ENCODE data around the gene GDF9. TPM values are rescaled to one million over a fixed set of nuclear protein-coding genes. Genes with fewer than 3 reads are reported as not detected.

Gene GDF9, protein sequence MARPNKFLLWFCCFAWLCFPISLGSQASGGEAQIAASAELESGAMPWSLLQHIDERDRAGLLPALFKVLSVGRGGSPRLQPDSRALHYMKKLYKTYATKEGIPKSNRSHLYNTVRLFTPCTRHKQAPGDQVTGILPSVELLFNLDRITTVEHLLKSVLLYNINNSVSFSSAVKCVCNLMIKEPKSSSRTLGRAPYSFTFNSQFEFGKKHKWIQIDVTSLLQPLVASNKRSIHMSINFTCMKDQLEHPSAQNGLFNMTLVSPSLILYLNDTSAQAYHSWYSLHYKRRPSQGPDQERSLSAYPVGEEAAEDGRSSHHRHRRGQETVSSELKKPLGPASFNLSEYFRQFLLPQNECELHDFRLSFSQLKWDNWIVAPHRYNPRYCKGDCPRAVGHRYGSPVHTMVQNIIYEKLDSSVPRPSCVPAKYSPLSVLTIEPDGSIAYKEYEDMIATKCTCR
- total RNA-seq (under 1 TPM; 0.25 to 0.37 TPM), polyA plus RNA-seq (under 1 TPM; 0.14 to 0.28 TPM)
- long read RNA-seq, donor 1 = 0 reads
- long read RNA-seq, donor 2 = 0 reads
- long read RNA-seq, donor 3 = 0 reads
- long read RNA-seq, donor 4, partial matches to known transcripts = 429 of 442 reads
- long read RNA-seq, donor 4, other reads (novel, unspliced or antisense) = 13 of 442 reads
- long read RNA-seq, donor 5 = 0 reads

- Histone ChIP-seq H3K36me3 (ENCODE audit: control insufficient read depth in 4 of 4, insufficient read depth in 4 of 4, low read length in 4 of 4) (peaks cover 8 to 16% (median 10%) of the 10 kb centered on the region in 4 donors), H3K27me3 (ENCODE audit: control insufficient read depth in 3 of 3, insufficient read depth in 3 of 3, low read length in 2 of 3) (no peaks in the 10 kb centered on the region), H3K4me3 (peak within 1 kb of the TSS; percentile 66), H3K27ac (ENCODE audit: low read depth in 1 of 2, low read length in 1 of 2) (peak within 1 kb of the TSS; percentile 93 to 97), H3K9me3 (ENCODE audit: control insufficient read depth in 4 of 4, insufficient read depth in 3 of 4, low read length in 3 of 4) (no peaks in the 10 kb centered on the region), H3K4me1 (ENCODE audit: control insufficient read depth in 5 of 5, insufficient read depth in 5 of 5, low read length in 5 of 5) (peaks cover 0 to 13% (median 5%) of the 10 kb centered on the region in 5 donors), H3K9ac (ENCODE audit: insufficient read depth in 1 of 2, low read length in 2 of 2) (peak within 1 kb of the TSS; percentile 76 to 99)
- TF ChIP-seq CTCF (IDR thresholded peaks at IDR 0.05; ENCODE audit: control extremely low read depth, extremely low read depth) = peak; percentile 6
- DNase-seq (peak; percentile 98 to 100 (median 100)), ATAC-seq (ENCODE audit: insufficient read depth, low FRiP score) (peak; percentile 96)
- 0 to 1% methylated on average over 52 to 55 of the region's 55 CpGs for WGBS, 2 donors
Measured at GRCh38 chr5:132866342-132867045, at the start of gene GDF9, which contains the start of gene UQCRQ. TSS of gene GDF9 (minus strand) at chr5:132866469. CDS start at chr5:132864533, 1,936 bp downstream. TSS of gene UQCRQ (plus strand) at chr5:132866642. CDS start at chr5:132866882, 240 bp downstream.

DNA sequence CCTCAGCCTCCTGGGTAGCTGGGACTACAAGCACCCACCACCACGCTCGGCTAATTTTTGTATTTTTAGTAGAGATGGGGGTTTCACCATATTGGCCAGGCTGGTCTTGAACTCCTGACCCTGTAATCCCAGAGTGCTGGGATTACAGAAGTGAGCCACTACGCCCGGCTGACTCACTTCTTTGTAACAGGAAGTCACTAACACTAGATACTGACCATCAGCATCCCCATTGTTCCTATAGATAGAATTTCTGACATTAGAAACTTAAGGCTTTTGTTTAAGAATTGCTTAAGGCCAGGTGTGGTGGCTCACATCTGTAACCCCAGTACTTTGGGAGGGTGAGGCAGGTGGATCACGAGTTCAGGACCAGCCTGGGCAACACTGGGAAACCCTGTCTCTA lies 49.4 kb upstream of the GDF9 start:
- H3K9me3 ChIP-seq (ENCODE audit: control insufficient read depth in 4 of 4, insufficient read depth in 3 of 4, low read length in 3 of 4) = no peaks in the 10 kb centered on the region
- no peaks in the 10 kb centered on the region for H3K4me1 ChIP-seq (ENCODE audit: control insufficient read depth in 5 of 5, insufficient read depth in 5 of 5, low read length in 5 of 5)
- DNase-seq (no peak), ATAC-seq (ENCODE audit: insufficient read depth, low FRiP score) (no peak)
- TF ChIP-seq CTCF (IDR thresholded peaks at IDR 0.05; ENCODE audit: control extremely low read depth, extremely low read depth) = no peak
- H3K36me3 ChIP-seq (ENCODE audit: control insufficient read depth in 4 of 4, insufficient read depth in 4 of 4, low read length in 4 of 4) = peaks cover 4 to 18% (median 6%) of the 10 kb centered on the region in 4 donors
- H3K27me3 ChIP-seq (ENCODE audit: control insufficient read depth in 3 of 3, insufficient read depth in 3 of 3, low read length in 2 of 3) = no peaks in the 10 kb centered on the region
- no peak overlapping the region for H3K4me3 ChIP-seq
- no peak overlapping the region for H3K27ac ChIP-seq (ENCODE audit: low read depth in 1 of 2, low read length in 1 of 2)
- H3K9ac ChIP-seq (ENCODE audit: insufficient read depth in 1 of 2, low read length in 2 of 2) = no peak overlapping the region
- WGBS, 2 donors = 77 to 79% methylated on average over 5 of the region's 5 CpGs

DNA sequence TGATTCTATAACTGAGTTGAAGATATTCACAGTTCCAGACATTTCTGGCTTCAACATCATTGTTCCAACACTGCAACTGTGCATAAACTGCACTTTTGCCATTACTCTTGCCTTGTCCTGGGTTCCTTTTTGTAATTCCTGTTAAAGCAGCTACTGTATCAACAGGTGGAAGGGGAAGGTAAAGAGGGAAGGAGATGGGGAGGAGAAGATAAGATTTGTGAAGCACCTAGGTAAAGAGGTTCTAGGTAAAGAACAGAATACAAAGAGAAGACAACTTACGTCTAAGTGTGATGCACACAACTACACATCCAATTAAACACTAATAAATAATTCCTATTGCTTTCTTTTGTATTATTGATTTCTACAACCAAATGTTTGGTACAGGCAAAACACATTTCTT lies 43.4 kb upstream of the GDF9 start:
- Histone ChIP-seq H3K9ac (ENCODE audit: insufficient read depth in 1 of 2, low read length in 2 of 2) (no peak overlapping the region), H3K4me1 (ENCODE audit: control insufficient read depth in 5 of 5, insufficient read depth in 5 of 5, low read length in 5 of 5) (peaks cover 0 to 3% (median 0%) of the 10 kb centered on the region in 5 donors), H3K9me3 (ENCODE audit: control insufficient read depth in 4 of 4, insufficient read depth in 3 of 4, low read length in 3 of 4) (no peaks in the 10 kb centered on the region), H3K27me3 (ENCODE audit: control insufficient read depth in 3 of 3, insufficient read depth in 3 of 3, low read length in 2 of 3) (no peaks in the 10 kb centered on the region), H3K27ac (ENCODE audit: low read depth in 1 of 2, low read length in 1 of 2) (no peak overlapping the region), H3K4me3 (no peak overlapping the region), H3K36me3 (ENCODE audit: control insufficient read depth in 4 of 4, insufficient read depth in 4 of 4, low read length in 4 of 4) (peaks cover 2 to 11% (median 10%) of the 10 kb centered on the region in 4 donors)
- ATAC-seq (ENCODE audit: insufficient read depth, low FRiP score) (no peak), DNase-seq (no peak)
- 90 to 97% methylated on average over 1 of the region's 1 CpG for WGBS, 2 donors
- no peak for TF ChIP-seq CTCF (IDR thresholded peaks at IDR 0.05; ENCODE audit: control extremely low read depth, extremely low read depth)

All from lung (tissue), 16 donors.